Liver (tissue), 9 donors: Measurements from ENCODE around the gene EFS. TPM values are rescaled to one million over a fixed set of nuclear protein-coding genes. Genes with fewer than 3 reads are reported as not detected.

Experiments
- DNase-seq: peaks from one replicate; pipeline ENCODE4 v3.0.0-alpha.2; 2017; ENCODE audit warnings: low spot score
- H3K27ac ChIP-seq, 2 donors: one replicate each; pipeline ENCODE4 v1.7.0; 2013; ENCODE audit warnings: inconsistent platforms in 2 of 2, low read length in 2 of 2, control low read depth in 1 of 2, low read depth in 1 of 2, mild to moderate bottlenecking in 1 of 2
- H3K27me3 ChIP-seq, 4 donors: one replicate each; pipeline versions ENCODE4 v1.6.1 to v1.7.0; 2013; ENCODE audit warnings: low read length in 3 of 4, inconsistent platforms in 1 of 4, mild to moderate bottlenecking in 1 of 4, moderate library complexity in 1 of 4; ENCODE audit not compliant: control insufficient read depth in 4 of 4, insufficient read depth in 4 of 4
- H3K36me3 ChIP-seq, 4 donors: one replicate each; pipeline versions ENCODE4 v1.6.1 to v1.7.0; 2013; ENCODE audit warnings: low read length in 3 of 4, mild to moderate bottlenecking in 3 of 4, low read depth in 1 of 4, moderate library complexity in 1 of 4; ENCODE audit not compliant: control insufficient read depth in 4 of 4, insufficient read depth in 3 of 4
- H3K4me1 ChIP-seq, 4 donors: one replicate each; pipeline versions ENCODE4 v1.6.1 to v1.7.0; 2013; ENCODE audit warnings: low read length in 3 of 4, mild to moderate bottlenecking in 3 of 4, moderate library complexity in 1 of 4; ENCODE audit not compliant: control insufficient read depth in 4 of 4, insufficient read depth in 4 of 4
- H3K4me3 ChIP-seq, 3 donors: one replicate each; pipeline versions ENCODE4 v1.6.1 to v1.7.0; 2013; ENCODE audit warnings: low read length in 3 of 3, control low read depth in 1 of 3, low read depth in 1 of 3, mild to moderate bottlenecking in 1 of 3
- H3K9ac ChIP-seq, 2 donors: one replicate each; pipeline ENCODE4 v1.7.0; 2013; ENCODE audit warnings: low read length in 2 of 2, mild to moderate bottlenecking in 2 of 2, moderate library complexity in 2 of 2, control low read depth in 1 of 2, low read depth in 1 of 2
- H3K9me3 ChIP-seq, 4 donors: one replicate each; pipeline versions ENCODE4 v1.6.1 to v1.7.0; 2013; ENCODE audit warnings: low read length in 3 of 4; ENCODE audit not compliant: control insufficient read depth in 4 of 4
- FOXA1 ChIP-seq: IDR thresholded peaks from 2 replicates; pipeline ENCODE4 v1.6.1; 2016; ENCODE audit warnings: antibody characterized with exemption
- FOXA2 ChIP-seq: IDR thresholded peaks from 2 replicates; pipeline ENCODE4 v1.6.1; 2016; ENCODE audit warnings: antibody characterized with exemption
- GABPA ChIP-seq, 2 donors: IDR thresholded peaks in 1 of 2; conservative IDR thresholded peaks in 1 of 2; 2 replicates each; pipeline ENCODE4 v1.6.1; 2016; ENCODE audit warnings: antibody characterized with exemption in 2 of 2, mild to moderate bottlenecking in 1 of 2, moderate library complexity in 1 of 2
- HNF4A ChIP-seq, 2 donors: conservative IDR thresholded peaks; 2 replicates each; pipeline ENCODE4 v1.6.1; 2016; ENCODE audit warnings: antibody characterized with exemption in 2 of 2, mild to moderate bottlenecking in 2 of 2
- HNF4G ChIP-seq: IDR thresholded peaks from 2 replicates; pipeline ENCODE4 v1.6.1; 2016; ENCODE audit warnings: antibody characterized with exemption
- NR2F2 ChIP-seq: IDR thresholded peaks from 2 replicates; pipeline ENCODE4 v1.6.1; 2016; ENCODE audit warnings: antibody characterized with exemption
- RAD21 ChIP-seq, 2 donors: IDR thresholded peaks; 2 replicates each; pipeline ENCODE4 v1.6.1; 2016; ENCODE audit warnings: antibody characterized with exemption in 2 of 2, mild to moderate bottlenecking in 2 of 2
- WGBS: extraction: QIAGEN DNeasy Blood & Tissue Kit; methylation state at CpG from one replicate; pipeline ENCODE4 v1.1.7; 2013; 5-methylcytosine and 5-hydroxymethylcytosine counted together
- polyA plus RNA-seq, 2 donors: library from polyadenylated mRNA; stranded (reverse) in 1 of 2; unstranded in 1 of 2; fragments of 200-250 nt in 1 of 2; fragments of >200 nt in 1 of 2; fragmentation: Nextera tagmentation in 1 of 2; extraction: Ambion mirVana in 1 of 2; gene quantifications; one replicate each; pipeline versions ENCODE4 v1.2.1 to v1.2.3, GENCODE V29; 2013 to 2015
- total RNA-seq, 2 donors: library from RNA; depleted of rRNA; stranded (reverse); fragments of >200 nt; gene quantifications; one replicate each; pipeline ENCODE4 v1.2.3, GENCODE V29; 2014
- TF ChIP-seq, protein P1 (sequence below): IDR thresholded peaks from 2 replicates; pipeline ENCODE4 v1.6.1; 2016; ENCODE audit warnings: antibody characterized with exemption, mild to moderate bottlenecking
- TF ChIP-seq, protein P2 (sequence below): IDR thresholded peaks from 2 replicates; pipeline ENCODE4 v1.6.1; 2016; ENCODE audit warnings: antibody characterized with exemption
- TF ChIP-seq, protein P3 (sequence below): IDR thresholded peaks from 2 replicates; pipeline ENCODE4 v1.6.1; 2016; ENCODE audit warnings: antibody characterized with exemption
- TF ChIP-seq, protein P4 (sequence below): fragments of 150-350 bp; IDR thresholded peaks from 2 replicates; pipeline ENCODE4 v1.5.1; 2017; ENCODE audit warnings: improper control_type of control experiment, low read depth, low read length; ENCODE audit not compliant: missing input control
- TF ChIP-seq, protein P5 (sequence below): IDR thresholded peaks from 2 replicates; pipeline ENCODE4 v1.6.1; 2016; ENCODE audit warnings: antibody characterized with exemption
- donor health status: healthy.
- donor health status: healthy.
- donor health status: healthy.
- donor health status: healthy.
- donor health status: healthy.

The EFS gene
- total and polyA plus RNA-seq, 4 donors = 0.10 to 0.69 (median 0.54) TPM

DNA sequence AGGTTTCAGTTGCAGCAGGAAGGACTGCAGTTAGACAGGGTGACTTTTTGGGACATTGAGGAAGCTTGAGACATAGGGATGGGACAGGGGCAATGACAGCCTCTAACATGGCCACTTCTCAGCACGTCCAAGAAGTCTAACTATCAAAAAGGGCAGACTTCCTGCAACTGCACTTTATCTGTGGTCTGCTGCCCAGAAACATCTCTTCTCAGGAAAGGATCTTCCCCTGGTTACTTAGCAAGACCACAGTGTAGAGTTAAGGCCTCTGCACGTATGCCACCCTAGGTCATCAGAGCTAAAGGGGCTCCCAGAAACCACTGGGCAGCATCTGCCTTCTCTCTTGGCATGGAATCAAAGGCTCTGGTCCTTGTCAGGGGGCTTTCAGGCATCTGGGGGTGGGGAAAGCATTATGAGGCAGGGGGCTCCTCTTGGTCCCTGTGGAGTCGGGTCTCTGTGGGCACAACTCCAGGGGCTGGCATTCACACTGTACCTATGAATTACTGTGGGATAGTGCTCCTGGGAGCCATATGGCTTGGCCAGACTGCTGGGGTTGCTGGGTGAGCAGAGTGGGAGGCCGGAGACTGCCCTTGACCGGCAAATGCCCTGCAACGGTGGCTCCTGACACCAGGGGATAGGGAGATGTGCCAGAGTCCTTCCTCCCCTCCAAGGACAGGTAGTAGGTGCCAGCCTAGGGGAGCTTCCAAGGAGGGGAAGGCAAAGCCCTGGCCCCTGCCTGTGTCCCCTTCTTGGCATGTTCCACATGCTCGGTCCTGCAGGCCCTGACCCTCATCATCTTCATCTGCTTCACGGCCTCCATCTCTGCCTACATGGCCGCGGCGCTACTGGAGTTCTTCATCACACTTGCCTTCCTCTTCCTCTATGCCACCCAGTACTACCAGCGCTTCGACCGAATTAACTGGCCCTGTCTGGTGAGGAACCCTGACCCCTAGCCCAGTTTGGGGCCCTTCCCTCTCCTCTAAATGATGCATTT is 12.9 kb upstream of the EFS start:
- Histone ChIP-seq H3K9ac (no peak overlapping the region), H3K4me3 (no peak overlapping the region), H3K27ac (no peak overlapping the region), H3K4me1 (no peaks in the 10 kb centered on the region), H3K9me3 (no peaks in the 10 kb centered on the region), H3K36me3 (no peaks in the 10 kb centered on the region), H3K27me3 (no peaks in the 10 kb centered on the region)
- 83% methylated on average over 14 of the region's 14 CpGs for WGBS
- no peak for TF ChIP-seq FOXA1
- TF ChIP-seq, protein P1, sequence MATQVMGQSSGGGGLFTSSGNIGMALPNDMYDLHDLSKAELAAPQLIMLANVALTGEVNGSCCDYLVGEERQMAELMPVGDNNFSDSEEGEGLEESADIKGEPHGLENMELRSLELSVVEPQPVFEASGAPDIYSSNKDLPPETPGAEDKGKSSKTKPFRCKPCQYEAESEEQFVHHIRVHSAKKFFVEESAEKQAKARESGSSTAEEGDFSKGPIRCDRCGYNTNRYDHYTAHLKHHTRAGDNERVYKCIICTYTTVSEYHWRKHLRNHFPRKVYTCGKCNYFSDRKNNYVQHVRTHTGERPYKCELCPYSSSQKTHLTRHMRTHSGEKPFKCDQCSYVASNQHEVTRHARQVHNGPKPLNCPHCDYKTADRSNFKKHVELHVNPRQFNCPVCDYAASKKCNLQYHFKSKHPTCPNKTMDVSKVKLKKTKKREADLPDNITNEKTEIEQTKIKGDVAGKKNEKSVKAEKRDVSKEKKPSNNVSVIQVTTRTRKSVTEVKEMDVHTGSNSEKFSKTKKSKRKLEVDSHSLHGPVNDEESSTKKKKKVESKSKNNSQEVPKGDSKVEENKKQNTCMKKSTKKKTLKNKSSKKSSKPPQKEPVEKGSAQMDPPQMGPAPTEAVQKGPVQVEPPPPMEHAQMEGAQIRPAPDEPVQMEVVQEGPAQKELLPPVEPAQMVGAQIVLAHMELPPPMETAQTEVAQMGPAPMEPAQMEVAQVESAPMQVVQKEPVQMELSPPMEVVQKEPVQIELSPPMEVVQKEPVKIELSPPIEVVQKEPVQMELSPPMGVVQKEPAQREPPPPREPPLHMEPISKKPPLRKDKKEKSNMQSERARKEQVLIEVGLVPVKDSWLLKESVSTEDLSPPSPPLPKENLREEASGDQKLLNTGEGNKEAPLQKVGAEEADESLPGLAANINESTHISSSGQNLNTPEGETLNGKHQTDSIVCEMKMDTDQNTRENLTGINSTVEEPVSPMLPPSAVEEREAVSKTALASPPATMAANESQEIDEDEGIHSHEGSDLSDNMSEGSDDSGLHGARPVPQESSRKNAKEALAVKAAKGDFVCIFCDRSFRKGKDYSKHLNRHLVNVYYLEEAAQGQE = no peak
- TF ChIP-seq, protein P2, sequence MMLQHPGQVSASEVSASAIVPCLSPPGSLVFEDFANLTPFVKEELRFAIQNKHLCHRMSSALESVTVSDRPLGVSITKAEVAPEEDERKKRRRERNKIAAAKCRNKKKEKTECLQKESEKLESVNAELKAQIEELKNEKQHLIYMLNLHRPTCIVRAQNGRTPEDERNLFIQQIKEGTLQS = no peak
- TF ChIP-seq NR2F2 = no peak
- TF ChIP-seq RAD21 (IDR thresholded peaks at IDR 0.05) = no peak
- TF ChIP-seq, protein P3, sequence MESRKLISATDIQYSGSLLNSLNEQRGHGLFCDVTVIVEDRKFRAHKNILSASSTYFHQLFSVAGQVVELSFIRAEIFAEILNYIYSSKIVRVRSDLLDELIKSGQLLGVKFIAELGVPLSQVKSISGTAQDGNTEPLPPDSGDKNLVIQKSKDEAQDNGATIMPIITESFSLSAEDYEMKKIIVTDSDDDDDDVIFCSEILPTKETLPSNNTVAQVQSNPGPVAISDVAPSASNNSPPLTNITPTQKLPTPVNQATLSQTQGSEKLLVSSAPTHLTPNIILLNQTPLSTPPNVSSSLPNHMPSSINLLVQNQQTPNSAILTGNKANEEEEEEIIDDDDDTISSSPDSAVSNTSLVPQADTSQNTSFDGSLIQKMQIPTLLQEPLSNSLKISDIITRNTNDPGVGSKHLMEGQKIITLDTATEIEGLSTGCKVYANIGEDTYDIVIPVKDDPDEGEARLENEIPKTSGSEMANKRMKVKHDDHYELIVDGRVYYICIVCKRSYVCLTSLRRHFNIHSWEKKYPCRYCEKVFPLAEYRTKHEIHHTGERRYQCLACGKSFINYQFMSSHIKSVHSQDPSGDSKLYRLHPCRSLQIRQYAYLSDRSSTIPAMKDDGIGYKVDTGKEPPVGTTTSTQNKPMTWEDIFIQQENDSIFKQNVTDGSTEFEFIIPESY = no peak
- TF ChIP-seq, protein P4, sequence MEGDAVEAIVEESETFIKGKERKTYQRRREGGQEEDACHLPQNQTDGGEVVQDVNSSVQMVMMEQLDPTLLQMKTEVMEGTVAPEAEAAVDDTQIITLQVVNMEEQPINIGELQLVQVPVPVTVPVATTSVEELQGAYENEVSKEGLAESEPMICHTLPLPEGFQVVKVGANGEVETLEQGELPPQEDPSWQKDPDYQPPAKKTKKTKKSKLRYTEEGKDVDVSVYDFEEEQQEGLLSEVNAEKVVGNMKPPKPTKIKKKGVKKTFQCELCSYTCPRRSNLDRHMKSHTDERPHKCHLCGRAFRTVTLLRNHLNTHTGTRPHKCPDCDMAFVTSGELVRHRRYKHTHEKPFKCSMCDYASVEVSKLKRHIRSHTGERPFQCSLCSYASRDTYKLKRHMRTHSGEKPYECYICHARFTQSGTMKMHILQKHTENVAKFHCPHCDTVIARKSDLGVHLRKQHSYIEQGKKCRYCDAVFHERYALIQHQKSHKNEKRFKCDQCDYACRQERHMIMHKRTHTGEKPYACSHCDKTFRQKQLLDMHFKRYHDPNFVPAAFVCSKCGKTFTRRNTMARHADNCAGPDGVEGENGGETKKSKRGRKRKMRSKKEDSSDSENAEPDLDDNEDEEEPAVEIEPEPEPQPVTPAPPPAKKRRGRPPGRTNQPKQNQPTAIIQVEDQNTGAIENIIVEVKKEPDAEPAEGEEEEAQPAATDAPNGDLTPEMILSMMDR = no peak
- TF ChIP-seq, protein P5, sequence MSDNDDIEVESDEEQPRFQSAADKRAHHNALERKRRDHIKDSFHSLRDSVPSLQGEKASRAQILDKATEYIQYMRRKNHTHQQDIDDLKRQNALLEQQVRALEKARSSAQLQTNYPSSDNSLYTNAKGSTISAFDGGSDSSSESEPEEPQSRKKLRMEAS = no peak
- no peak for TF ChIP-seq HNF4G
- no peak for TF ChIP-seq GABPA (IDR thresholded peaks at IDR 0.05 in 1 of 2, conservative IDR thresholded peaks at IDR 0.05 in 1 of 2)
- no peak for DNase-seq

GRCh38 chr14:23377198-23377550 is 12.2 kb upstream of the EFS start:
- no peaks in the 10 kb centered on the region for H3K27me3 ChIP-seq
- no peak for DNase-seq
- H3K27ac ChIP-seq = no peak overlapping the region
- H3K36me3 ChIP-seq = no peaks in the 10 kb centered on the region
- H3K4me1 ChIP-seq = no peaks in the 10 kb centered on the region
- TF ChIP-seq RAD21 (IDR thresholded peaks at IDR 0.05) (no peak), NR2F2 (no peak), FOXA2 (no peak), HNF4A (conservative IDR thresholded peaks at IDR 0.05) (no peak)
- TF ChIP-seq, protein P3 = no peak
- TF ChIP-seq, protein P4 = no peak
- no peak overlapping the region for H3K4me3 ChIP-seq
- H3K9me3 ChIP-seq = no peaks in the 10 kb centered on the region
- no peak overlapping the region for H3K9ac ChIP-seq
- 62% methylated on average over 11 of the region's 11 CpGs for WGBS
